Neural cell (in vitro differentiated cells): ENCODE measurements around the gene LRCOL1.

ENCODE experiments used
- EP300 ChIP-seq: fragments of 450-650 bp; conservative IDR thresholded peaks from 2 replicates; pipeline ENCODE4 v1.6.1; 2014; ENCODE audit warnings: antibody characterized with exemption, mild to moderate bottlenecking, moderate library complexity; ENCODE audit not compliant: poor library complexity, severe bottlenecking
- EZH2 ChIP-seq: fragments of 200-600, 300-800 bp; shearing (Covaris generic), sonication (generic); IDR thresholded peaks from 2 replicates; pipeline ENCODE4 v1.6.1; 2014; ENCODE audit warnings: antibody characterized with exemption, low read length, borderline replicate concordance, mild to moderate bottlenecking; ENCODE audit not compliant: insufficient read depth, poor library complexity, severe bottlenecking
- MXI1 ChIP-seq: fragments of 450-650 bp; conservative IDR thresholded peaks from 2 replicates; pipeline ENCODE4 v1.6.1; 2014; ENCODE audit warnings: antibody characterized with exemption, mild to moderate bottlenecking; ENCODE audit not compliant: poor library complexity, severe bottlenecking
- POLR2AphosphoS5 ChIP-seq: IDR thresholded peaks from 2 replicates; pipeline ENCODE4 v1.6.1; 2012
- RAD21 ChIP-seq: fragments of 450-650 bp; conservative IDR thresholded peaks from 2 replicates; pipeline ENCODE4 v1.6.1; 2014; ENCODE audit warnings: antibody characterized with exemption, mild to moderate bottlenecking, moderate library complexity
- TAF1 ChIP-seq: IDR thresholded peaks from 2 replicates; pipeline ENCODE4 v1.6.1; 2012; ENCODE audit warnings: low read depth
- TF ChIP-seq, protein P1 (sequence below): fragments of 450-650 bp; IDR thresholded peaks from 2 replicates; pipeline ENCODE4 v1.5.1; 2014; ENCODE audit warnings: antibody characterized with exemption, mild to moderate bottlenecking, moderate library complexity; ENCODE audit not compliant: poor library complexity, severe bottlenecking

DNA sequence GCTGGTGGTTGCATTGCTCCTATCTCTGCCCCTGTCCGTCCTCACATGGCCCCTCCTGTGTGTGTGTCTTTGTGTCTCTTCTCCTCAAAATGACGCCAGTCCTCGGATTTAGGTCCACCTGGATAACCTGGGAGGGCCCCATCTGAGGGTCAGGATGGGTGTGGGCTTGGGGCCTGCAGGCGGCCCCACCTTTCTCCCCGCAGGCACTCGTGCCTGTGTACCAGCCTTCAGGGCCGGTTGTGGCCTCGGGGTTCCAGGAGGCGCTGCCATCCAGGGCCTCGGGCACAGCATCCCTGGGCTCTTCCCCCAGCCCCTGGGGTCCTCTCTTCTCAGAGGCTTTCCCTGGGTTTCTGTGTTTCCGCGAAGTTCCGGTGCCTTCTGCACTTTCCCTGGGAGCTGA, 54.7 kb downstream of the LRCOL1 start:
- TF ChIP-seq, protein P1, sequence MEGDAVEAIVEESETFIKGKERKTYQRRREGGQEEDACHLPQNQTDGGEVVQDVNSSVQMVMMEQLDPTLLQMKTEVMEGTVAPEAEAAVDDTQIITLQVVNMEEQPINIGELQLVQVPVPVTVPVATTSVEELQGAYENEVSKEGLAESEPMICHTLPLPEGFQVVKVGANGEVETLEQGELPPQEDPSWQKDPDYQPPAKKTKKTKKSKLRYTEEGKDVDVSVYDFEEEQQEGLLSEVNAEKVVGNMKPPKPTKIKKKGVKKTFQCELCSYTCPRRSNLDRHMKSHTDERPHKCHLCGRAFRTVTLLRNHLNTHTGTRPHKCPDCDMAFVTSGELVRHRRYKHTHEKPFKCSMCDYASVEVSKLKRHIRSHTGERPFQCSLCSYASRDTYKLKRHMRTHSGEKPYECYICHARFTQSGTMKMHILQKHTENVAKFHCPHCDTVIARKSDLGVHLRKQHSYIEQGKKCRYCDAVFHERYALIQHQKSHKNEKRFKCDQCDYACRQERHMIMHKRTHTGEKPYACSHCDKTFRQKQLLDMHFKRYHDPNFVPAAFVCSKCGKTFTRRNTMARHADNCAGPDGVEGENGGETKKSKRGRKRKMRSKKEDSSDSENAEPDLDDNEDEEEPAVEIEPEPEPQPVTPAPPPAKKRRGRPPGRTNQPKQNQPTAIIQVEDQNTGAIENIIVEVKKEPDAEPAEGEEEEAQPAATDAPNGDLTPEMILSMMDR = no peak
- TF ChIP-seq EZH2 (no peak), POLR2AphosphoS5 (no peak), EP300 (no peak), MXI1 (no peak), TAF1 (no peak), RAD21 (no peak)
